ENCODE data around the gene DBT.
"Not testable (repeated sequence)": the region's sequence is repeated elsewhere in the genome, so short reads cannot be mapped to it uniquely, and the experiment has no call there.

- TF ChIP-seq FOXK2 (IDR thresholded peaks at IDR 0.05); FOXA1 (IDR thresholded peaks at IDR 0.05); ZNF384 (IDR thresholded peaks at IDR 0.05); L3MBTL2 (conservative IDR thresholded peaks at IDR 0.05); BHLHE40 (IDR thresholded peaks at IDR 0.05; ENCODE audit: borderline replicate concordance); SP1 (IDR thresholded peaks at IDR 0.05); HDGF (IDR thresholded peaks at IDR 0.05; ENCODE audit: borderline replicate concordance); FOXM1 (IDR thresholded peaks at IDR 0.05; ENCODE audit: borderline replicate concordance); TARDBP (IDR thresholded peaks at IDR 0.05); ARNT (IDR thresholded peaks at IDR 0.05); ELF4 (IDR thresholded peaks at IDR 0.05); NFRKB (IDR thresholded peaks at IDR 0.05): not testable (repeated sequence)
- TF ChIP-seq, protein P1, sequence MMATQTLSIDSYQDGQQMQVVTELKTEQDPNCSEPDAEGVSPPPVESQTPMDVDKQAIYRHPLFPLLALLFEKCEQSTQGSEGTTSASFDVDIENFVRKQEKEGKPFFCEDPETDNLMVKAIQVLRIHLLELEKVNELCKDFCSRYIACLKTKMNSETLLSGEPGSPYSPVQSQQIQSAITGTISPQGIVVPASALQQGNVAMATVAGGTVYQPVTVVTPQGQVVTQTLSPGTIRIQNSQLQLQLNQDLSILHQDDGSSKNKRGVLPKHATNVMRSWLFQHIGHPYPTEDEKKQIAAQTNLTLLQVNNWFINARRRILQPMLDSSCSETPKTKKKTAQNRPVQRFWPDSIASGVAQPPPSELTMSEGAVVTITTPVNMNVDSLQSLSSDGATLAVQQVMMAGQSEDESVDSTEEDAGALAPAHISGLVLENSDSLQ (IDR thresholded peaks at IDR 0.05): not testable (repeated sequence)
Measured at GRCh38 chr1:100202703-100203102, 46.9 kb downstream of the DBT start.

Measured in HEK293T (cell line).